Stomach (tissue), 9 donors: ENCODE data around the gene APPL1. TPM values are rescaled to one million over a fixed set of nuclear protein-coding genes. Genes with fewer than 3 reads are reported as not detected.
"Not testable (repeated sequence)": the region's sequence is repeated elsewhere in the genome, so short reads cannot be mapped to it uniquely, and the experiment has no call there.

Experiments
- DNase-seq, 2 donors: peaks; one replicate each; pipeline versions ENCODE4 v3.0.0 to v3.0.0-alpha.2; 2013 to 2019
- H3K27ac ChIP-seq, 5 donors: fragments of 200-600 bp in 4 of 5; sonication (generic) in 4 of 5; one replicate each; pipeline ENCODE4 v1.5.1; 2013 to 2019; ENCODE audit warnings: mild to moderate bottlenecking in 1 of 5, moderate library complexity in 1 of 5
- H3K27me3 ChIP-seq, 3 donors: fragments of 200-600 bp; sonication (generic); one replicate each; pipeline ENCODE4 v1.5.1; 2017 to 2019; ENCODE audit warnings: mixed run types in 1 of 3
- H3K36me3 ChIP-seq, 4 donors: fragments of 200-600 bp; sonication (generic); 1 replicate in 3 of 4; 2 replicates in 1 of 4; pipeline ENCODE4 v1.5.1; 2016 to 2019
- H3K4me1 ChIP-seq, 4 donors: fragments of 200-600 bp; sonication (generic); one replicate each; pipeline ENCODE4 v1.5.1; 2016 to 2019
- H3K4me3 ChIP-seq, 4 donors: fragments of 200-600 bp; sonication (generic) in 3 of 4; one replicate each; pipeline ENCODE4 v1.5.1; 2016 to 2019; ENCODE audit warnings: mild to moderate bottlenecking in 1 of 4
- H3K9me3 ChIP-seq, 4 donors: fragments of 200-600 bp; sonication (generic); one replicate each; pipeline ENCODE4 v1.5.1; 2016 to 2019
- CTCF ChIP-seq, 7 experiments: fragments of 450-650 bp in 4 of 7; fragments of 200-600 bp in 3 of 7; sonication (generic) in 3 of 7; IDR thresholded peaks; one replicate each; pipeline ENCODE4 v1.5.1; 2016 to 2019; ENCODE audit warnings: antibody characterized with exemption in 7 of 7, control low read depth in 2 of 7, mild to moderate bottlenecking in 1 of 7
- EP300 ChIP-seq: sonication (generic); formaldehyde crosslinking; IDR thresholded peaks from one replicate; pipeline ENCODE4 v1.6.1; 2017; ENCODE audit warnings: antibody characterized with exemption
- POLR2A ChIP-seq, 4 donors: fragments of 450-650 bp; IDR thresholded peaks; one replicate each; pipeline ENCODE4 v1.6.1; 2016; ENCODE audit warnings: antibody characterized with exemption in 4 of 4, control low read depth in 2 of 4, mild to moderate bottlenecking in 1 of 4, moderate library complexity in 1 of 4
- POLR2AphosphoS5 ChIP-seq, 3 donors: sonication (generic); formaldehyde crosslinking; IDR thresholded peaks; one replicate each; pipeline ENCODE4 v1.6.1; 2016; ENCODE audit warnings: antibody characterized with exemption in 3 of 3
- WGBS, 5 donors: extraction: QIAGEN DNeasy Blood & Tissue Kit in 3 of 5; methylation state at CpG; one replicate each; pipeline versions ENCODE4 v1.1.5 to v1.1.7; 2013 to 2018; 5-methylcytosine and 5-hydroxymethylcytosine counted together
- intact Hi-C: fragments of 100-400 bp; cut with DNase I; formaldehyde crosslinking; loops from one replicate; pipeline ENCODE4 v1.15.1; 2023; ENCODE audit warnings: low total_unique reads
- polyA plus RNA-seq, 3 donors: library from polyadenylated mRNA; stranded (reverse); fragments of 200-250 nt; gene quantifications; one replicate each; pipeline ENCODE4 v1.2.3, GENCODE V29; 2013
- total RNA-seq, 5 donors: library from RNA; depleted of rRNA; stranded (reverse); fragments of >200 nt; gene quantifications; one replicate each; pipeline versions ENCODE4 v1.1.0 to v1.2.3, GENCODE V29; 2014 to 2016
- donor health status: healthy with polysubstance abuse.
- donor health status: Bipolar disorder and iron deficiency.
- donor health status: healthy.

APPL1 gene
- total and polyA plus RNA-seq, 8 donors, result 7.5 to 84.3 (median 25.7) TPM

GRCh38 chr3:57292897-57293526, 65.5 kb downstream of the APPL1 start:
- intact Hi-C loops, result no loop called here
- no peaks in the 10 kb centered on the region for H3K36me3 ChIP-seq
- H3K4me3 ChIP-seq, result no peak overlapping the region
- 92 to 96% (median 92%) methylated on average over 4 of the region's 4 CpGs for WGBS, 5 donors
- H3K4me1 ChIP-seq, result no peaks in the 10 kb centered on the region
- H3K9me3 ChIP-seq, result no peaks in the 10 kb centered on the region
- no peak for DNase-seq
- TF ChIP-seq POLR2A (IDR thresholded peaks at IDR 0.05) (no peak), EP300 (no peak), CTCF (IDR thresholded peaks at IDR 0.05) (no peak), POLR2AphosphoS5 (IDR thresholded peaks at IDR 0.05) (no peak)
- H3K27me3 ChIP-seq, result peaks cover 0 to 4% (median 0%) of the 10 kb centered on the region in 3 donors
- H3K27ac ChIP-seq, result no peak overlapping the region

- Histone ChIP-seq H3K4me3 (no peak overlapping the region), H3K27ac (no peak overlapping the region), H3K9me3 (no peaks in the 10 kb centered on the region), H3K36me3 (no peaks in the 10 kb centered on the region), H3K27me3 (no peaks in the 10 kb centered on the region), H3K4me1 (no peaks in the 10 kb centered on the region)
- intact Hi-C loops, result no loop called here
- DNase-seq, result peak; percentile 15 to 35
- 83 to 91% (median 89%) methylated on average over 1 of the region's 1 CpG for WGBS, 5 donors
- TF ChIP-seq POLR2A (IDR thresholded peaks at IDR 0.05) (no peak), POLR2AphosphoS5 (IDR thresholded peaks at IDR 0.05) (no peak), EP300 (no peak), CTCF (IDR thresholded peaks at IDR 0.05) (no peak)
These were observed 70.5 kb downstream of the APPL1 start for GRCh38 chr3:57298041-57298440.

GRCh38 chr3:57303520-57303919, 76.0 kb downstream of the APPL1 start:
- DNase-seq, H3K9me3 ChIP-seq, intact Hi-C loops, H3K4me3 ChIP-seq, H3K27ac ChIP-seq, H3K4me1 ChIP-seq, H3K36me3 ChIP-seq, H3K27me3 ChIP-seq: not testable (repeated sequence)
- 90 to 95% (median 95%) methylated on average over 7 of the region's 7 CpGs for WGBS, 5 donors

- DNase-seq, result no peak
- peaks cover 0 to 6% (median 0%) of the 10 kb centered on the region in 3 donors for H3K27me3 ChIP-seq
- TF ChIP-seq POLR2A (IDR thresholded peaks at IDR 0.05) (no peak), POLR2AphosphoS5 (IDR thresholded peaks at IDR 0.05) (no peak), CTCF (IDR thresholded peaks at IDR 0.05) (no peak), EP300 (no peak)
- H3K4me3 ChIP-seq, result no peak overlapping the region
- H3K36me3 ChIP-seq, result no peaks in the 10 kb centered on the region
- WGBS, 5 donors, result 37 to 43% (median 38%) methylated on average over 3 of the region's 3 CpGs
- no peaks in the 10 kb centered on the region for H3K4me1 ChIP-seq
- no peaks in the 10 kb centered on the region for H3K9me3 ChIP-seq
- H3K27ac ChIP-seq, result no peak overlapping the region
- intact Hi-C loops, result no loop called here
These were observed 82.3 kb downstream of the APPL1 start for GRCh38 chr3:57309769-57310360.

GRCh38 chr3:57314204-57314603, 86.7 kb downstream of the APPL1 start:
- Histone ChIP-seq H3K4me1 (no peaks in the 10 kb centered on the region), H3K27ac (no peak overlapping the region), H3K27me3 (peaks cover 0 to under 1% (median 0%) of the 10 kb centered on the region in 3 donors), H3K9me3 (peaks cover 0 to 8% (median 3%) of the 10 kb centered on the region in 4 donors), H3K4me3 (no peak overlapping the region), H3K36me3 (no peaks in the 10 kb centered on the region)
- no peak for TF ChIP-seq CTCF (IDR thresholded peaks at IDR 0.05)
- no peak for TF ChIP-seq POLR2A (IDR thresholded peaks at IDR 0.05)
- no peak for TF ChIP-seq POLR2AphosphoS5 (IDR thresholded peaks at IDR 0.05)
- TF ChIP-seq EP300, result no peak
- no peak for DNase-seq
- 81 to 99% (median 97%) methylated on average over 3 of the region's 3 CpGs for WGBS, 5 donors
- intact Hi-C loops, result no loop called here
